Measurements from ENCODE around the gene CFAP298.

The CFAP298 gene

DNA sequence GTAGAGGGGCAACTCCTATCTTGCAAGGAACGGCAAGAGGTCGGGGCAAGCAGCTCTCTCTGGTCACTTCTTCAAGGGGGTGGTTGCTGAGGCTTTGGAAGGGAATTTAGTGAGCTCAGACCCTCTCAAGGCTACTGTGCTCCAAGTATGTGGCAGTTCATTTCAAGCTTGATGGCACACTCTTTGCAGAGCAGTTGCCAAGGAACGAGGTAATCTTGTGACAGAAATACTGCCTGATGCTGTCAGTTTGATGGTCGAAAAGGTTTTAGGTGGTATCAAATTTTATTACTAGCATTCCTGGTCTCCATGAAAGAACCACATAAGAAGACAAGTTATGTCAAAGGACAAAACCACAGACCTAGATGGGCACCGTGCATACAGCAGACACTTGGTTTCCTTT lies 13.1 kb downstream of the CFAP298 start:
- no peak for DNase-seq (ENCODE audit: extremely low spot score)
- CTCF ChIA-PET = interaction anchor here (3.1 kb wide), 1 partner anchor 197 kb away, joined by 27 read pairs; no protein-coding TSS in a partner anchor
- POLR2A ChIA-PET = no interaction called here
- no peak for TF ChIP-seq ARNT (IDR thresholded peaks at IDR 0.05)
- no peak for TF ChIP-seq FOXK2 (IDR thresholded peaks at IDR 0.05)
- TF ChIP-seq, protein P1, sequence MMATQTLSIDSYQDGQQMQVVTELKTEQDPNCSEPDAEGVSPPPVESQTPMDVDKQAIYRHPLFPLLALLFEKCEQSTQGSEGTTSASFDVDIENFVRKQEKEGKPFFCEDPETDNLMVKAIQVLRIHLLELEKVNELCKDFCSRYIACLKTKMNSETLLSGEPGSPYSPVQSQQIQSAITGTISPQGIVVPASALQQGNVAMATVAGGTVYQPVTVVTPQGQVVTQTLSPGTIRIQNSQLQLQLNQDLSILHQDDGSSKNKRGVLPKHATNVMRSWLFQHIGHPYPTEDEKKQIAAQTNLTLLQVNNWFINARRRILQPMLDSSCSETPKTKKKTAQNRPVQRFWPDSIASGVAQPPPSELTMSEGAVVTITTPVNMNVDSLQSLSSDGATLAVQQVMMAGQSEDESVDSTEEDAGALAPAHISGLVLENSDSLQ (IDR thresholded peaks at IDR 0.05) = peak; percentile 20; the same call in 1 of the 2 replicates
- TF ChIP-seq FOXM1 (IDR thresholded peaks at IDR 0.05; ENCODE audit: borderline replicate concordance) = no peak
- TF ChIP-seq SUZ12 (IDR thresholded peaks at IDR 0.05) = no peak

DNA sequence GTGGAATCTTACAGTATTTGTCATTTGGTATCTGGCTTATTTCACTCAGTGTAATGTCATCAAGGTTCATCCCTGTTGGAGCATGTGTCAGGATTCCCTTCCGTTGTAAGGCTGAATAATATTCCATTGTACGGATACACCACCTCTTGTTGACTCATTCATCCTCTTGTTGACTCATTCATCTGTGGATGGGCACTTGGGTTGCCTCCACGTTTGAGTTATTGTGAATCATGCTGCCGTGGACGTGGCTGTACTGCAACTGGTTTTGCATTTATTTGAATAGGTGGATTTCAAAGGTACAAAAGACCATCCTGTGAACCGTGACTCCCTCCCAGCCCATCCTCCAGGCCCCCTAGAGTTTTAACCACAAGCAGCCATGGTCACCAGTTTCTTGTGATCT lies 15.0 kb downstream of the CFAP298 start:
- TF ChIP-seq BHLHE40 (IDR thresholded peaks at IDR 0.05; ENCODE audit: borderline replicate concordance) (no peak), L3MBTL2 (conservative IDR thresholded peaks at IDR 0.05) (no peak), ARNT (IDR thresholded peaks at IDR 0.05) (no peak), LEF1 (IDR thresholded peaks at IDR 0.05; ENCODE audit: borderline replicate concordance) (no peak)
- POLR2A ChIA-PET = no interaction called here
- CTCF ChIA-PET = no interaction called here
- DNase-seq (ENCODE audit: extremely low spot score) = no peak

- ChIA-PET CTCF (interaction anchor here (1.3 kb wide), 1 partner anchor 15 kb away, joined by 5 read pairs; no protein-coding TSS in a partner anchor), POLR2A (no interaction called here)
- no peak for DNase-seq (ENCODE audit: extremely low spot score)
- TF ChIP-seq BHLHE40 (IDR thresholded peaks at IDR 0.05; ENCODE audit: borderline replicate concordance) = no peak
- TF ChIP-seq HDGF (IDR thresholded peaks at IDR 0.05; ENCODE audit: borderline replicate concordance) = no peak
- no peak for TF ChIP-seq TARDBP (IDR thresholded peaks at IDR 0.05)
- no peak for TF ChIP-seq FOXK2 (IDR thresholded peaks at IDR 0.05)
- no peak for TF ChIP-seq CTBP1 (IDR thresholded peaks at IDR 0.05; ENCODE audit: borderline replicate concordance)
- TF ChIP-seq ARNT (IDR thresholded peaks at IDR 0.05) = no peak
- no peak for TF ChIP-seq FOXM1 (IDR thresholded peaks at IDR 0.05; ENCODE audit: borderline replicate concordance)
- no peak for TF ChIP-seq SP1 (IDR thresholded peaks at IDR 0.05)
- no peak for TF ChIP-seq SUZ12 (IDR thresholded peaks at IDR 0.05)
- no peak for TF ChIP-seq LEF1 (IDR thresholded peaks at IDR 0.05; ENCODE audit: borderline replicate concordance)
- TF ChIP-seq L3MBTL2 (conservative IDR thresholded peaks at IDR 0.05) = no peak
- no peak for TF ChIP-seq FOXA1 (IDR thresholded peaks at IDR 0.05)
- no peak for TF ChIP-seq NFRKB (IDR thresholded peaks at IDR 0.05)
- TF ChIP-seq ZNF384 (IDR thresholded peaks at IDR 0.05) = no peak
- TF ChIP-seq ELF4 (IDR thresholded peaks at IDR 0.05) = no peak
- TF ChIP-seq, protein P1 (IDR thresholded peaks at IDR 0.05) = no peak
Measured at GRCh38 chr21:32595431-32595830, 16.7 kb downstream of the CFAP298 start.

GRCh38 chr21:32593690-32594089 lies 18.5 kb downstream of the CFAP298 start:
- TF ChIP-seq TARDBP (IDR thresholded peaks at IDR 0.05) (no peak), FOXA1 (IDR thresholded peaks at IDR 0.05) (no peak), FOXK2 (IDR thresholded peaks at IDR 0.05) (no peak), ARNT (IDR thresholded peaks at IDR 0.05) (no peak), L3MBTL2 (conservative IDR thresholded peaks at IDR 0.05) (no peak), BHLHE40 (IDR thresholded peaks at IDR 0.05; ENCODE audit: borderline replicate concordance) (no peak), ELF4 (IDR thresholded peaks at IDR 0.05) (no peak), NFRKB (IDR thresholded peaks at IDR 0.05) (no peak), LEF1 (IDR thresholded peaks at IDR 0.05; ENCODE audit: borderline replicate concordance) (no peak), FOXM1 (IDR thresholded peaks at IDR 0.05; ENCODE audit: borderline replicate concordance) (no peak), SUZ12 (IDR thresholded peaks at IDR 0.05) (no peak), CTBP1 (IDR thresholded peaks at IDR 0.05; ENCODE audit: borderline replicate concordance) (no peak), HDGF (IDR thresholded peaks at IDR 0.05; ENCODE audit: borderline replicate concordance) (no peak), ZNF384 (IDR thresholded peaks at IDR 0.05) (no peak), SP1 (IDR thresholded peaks at IDR 0.05) (no peak)
- TF ChIP-seq, protein P1 (IDR thresholded peaks at IDR 0.05) = no peak
- POLR2A ChIA-PET = no interaction called here
- DNase-seq (ENCODE audit: extremely low spot score) = no peak
- CTCF ChIA-PET = interaction anchor here (1.0 kb wide), 1 partner anchor 24 kb away, joined by 3 read pairs; no protein-coding TSS in a partner anchor

GRCh38 chr21:32592929-32593502 lies 19.2 kb downstream of the CFAP298 start:
- no peak for TF ChIP-seq ARNT (IDR thresholded peaks at IDR 0.05)
- no peak for TF ChIP-seq FOXA1 (IDR thresholded peaks at IDR 0.05)
- TF ChIP-seq ELF4 (IDR thresholded peaks at IDR 0.05) = no peak
- TF ChIP-seq L3MBTL2 (conservative IDR thresholded peaks at IDR 0.05) = no peak
- TF ChIP-seq CTBP1 (IDR thresholded peaks at IDR 0.05; ENCODE audit: borderline replicate concordance) = no peak
- TF ChIP-seq NFRKB (IDR thresholded peaks at IDR 0.05) = no peak
- TF ChIP-seq LEF1 (IDR thresholded peaks at IDR 0.05; ENCODE audit: borderline replicate concordance) = no peak
- TF ChIP-seq BHLHE40 (IDR thresholded peaks at IDR 0.05; ENCODE audit: borderline replicate concordance) = no peak
- no peak for TF ChIP-seq FOXK2 (IDR thresholded peaks at IDR 0.05)
- TF ChIP-seq HDGF (IDR thresholded peaks at IDR 0.05; ENCODE audit: borderline replicate concordance) = no peak
- no peak for TF ChIP-seq FOXM1 (IDR thresholded peaks at IDR 0.05; ENCODE audit: borderline replicate concordance)
- TF ChIP-seq, protein P1 (IDR thresholded peaks at IDR 0.05) = no peak
- TF ChIP-seq SUZ12 (IDR thresholded peaks at IDR 0.05) = no peak
- TF ChIP-seq ZNF384 (IDR thresholded peaks at IDR 0.05) = no peak
- TF ChIP-seq SP1 (IDR thresholded peaks at IDR 0.05) = no peak
- TF ChIP-seq TARDBP (IDR thresholded peaks at IDR 0.05) = no peak
- ChIA-PET CTCF (interaction anchor here (1.0 kb wide), 2 partner anchors 8 to 24 kb away, joined by 3 to 4 read pairs; no protein-coding TSS in a partner anchor), POLR2A (no interaction called here)
- no peak for DNase-seq (ENCODE audit: extremely low spot score)

Data from HEK293T (cell line).